Transverse colon (tissue), 4 donors: ENCODE results near the gene OMA1.

ENCODE experiments used
- EP300 ChIP-seq: sonication (generic); formaldehyde crosslinking; IDR thresholded peaks from one replicate; pipeline ENCODE4 v1.6.1; 2017; ENCODE audit warnings: antibody characterized with exemption, low read depth
- POLR2A ChIP-seq: fragments of 450-650 bp; IDR thresholded peaks from one replicate; pipeline ENCODE4 v1.6.1; 2016; ENCODE audit warnings: antibody characterized with exemption, mild to moderate bottlenecking, moderate library complexity
- POLR2AphosphoS5 ChIP-seq, 3 donors: sonication (generic); formaldehyde crosslinking; IDR thresholded peaks; one replicate each; pipeline ENCODE4 v1.6.1; 2016; ENCODE audit warnings: antibody characterized with exemption in 3 of 3
- TF ChIP-seq, protein P1 (sequence below), 5 experiments: fragments of 200-600 bp in 3 of 5; fragments of 450-650 bp in 2 of 5; sonication (generic) in 3 of 5; IDR thresholded peaks; 1 replicate in 2 of 5; 2 replicates in 3 of 5; pipeline ENCODE4 v1.5.1; 2016 to 2017; ENCODE audit warnings: antibody characterized with exemption in 5 of 5, inconsistent platforms in 3 of 5, mild to moderate bottlenecking in 2 of 5, moderate library complexity in 1 of 5

DNA sequence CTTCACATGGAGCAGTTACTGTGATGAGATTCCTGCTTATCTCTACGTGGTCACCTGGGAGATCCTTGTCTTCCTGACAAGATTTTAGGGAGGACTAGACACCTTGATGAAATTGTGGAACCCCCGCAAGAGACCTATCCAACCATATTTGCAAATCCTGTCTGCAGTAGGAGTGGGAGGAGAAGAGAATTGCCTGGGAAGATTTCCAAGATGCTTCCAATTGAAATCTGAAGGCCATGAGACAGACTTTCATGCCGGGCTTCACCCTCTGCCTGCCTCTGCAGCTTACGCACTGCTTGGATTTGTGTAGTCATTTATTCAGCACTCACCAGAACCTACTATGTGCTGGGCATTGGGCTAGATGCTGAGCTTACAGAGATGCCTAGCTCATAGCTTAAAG, 106.6 kb downstream of the OMA1 start:
- TF ChIP-seq, protein P1, sequence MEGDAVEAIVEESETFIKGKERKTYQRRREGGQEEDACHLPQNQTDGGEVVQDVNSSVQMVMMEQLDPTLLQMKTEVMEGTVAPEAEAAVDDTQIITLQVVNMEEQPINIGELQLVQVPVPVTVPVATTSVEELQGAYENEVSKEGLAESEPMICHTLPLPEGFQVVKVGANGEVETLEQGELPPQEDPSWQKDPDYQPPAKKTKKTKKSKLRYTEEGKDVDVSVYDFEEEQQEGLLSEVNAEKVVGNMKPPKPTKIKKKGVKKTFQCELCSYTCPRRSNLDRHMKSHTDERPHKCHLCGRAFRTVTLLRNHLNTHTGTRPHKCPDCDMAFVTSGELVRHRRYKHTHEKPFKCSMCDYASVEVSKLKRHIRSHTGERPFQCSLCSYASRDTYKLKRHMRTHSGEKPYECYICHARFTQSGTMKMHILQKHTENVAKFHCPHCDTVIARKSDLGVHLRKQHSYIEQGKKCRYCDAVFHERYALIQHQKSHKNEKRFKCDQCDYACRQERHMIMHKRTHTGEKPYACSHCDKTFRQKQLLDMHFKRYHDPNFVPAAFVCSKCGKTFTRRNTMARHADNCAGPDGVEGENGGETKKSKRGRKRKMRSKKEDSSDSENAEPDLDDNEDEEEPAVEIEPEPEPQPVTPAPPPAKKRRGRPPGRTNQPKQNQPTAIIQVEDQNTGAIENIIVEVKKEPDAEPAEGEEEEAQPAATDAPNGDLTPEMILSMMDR (IDR thresholded peaks at IDR 0.05) = no peak
- no peak for TF ChIP-seq POLR2AphosphoS5 (IDR thresholded peaks at IDR 0.05)
- TF ChIP-seq POLR2A = no peak
- TF ChIP-seq EP300 = no peak
